Vagina (tissue), 2 donors: ENCODE results near the gene PSMB7. TPM values are rescaled to one million over a fixed set of nuclear protein-coding genes. Genes with fewer than 3 reads are reported as not detected.

Experiments used
- DNase-seq, 2 donors: peaks; one replicate each; pipeline ENCODE4 v3.0.0-alpha.2; 2017; ENCODE audit errors: extremely low spot score in 2 of 2
- H3K27ac ChIP-seq: fragments of 200-600 bp; sonication (generic); one replicate; pipeline ENCODE4 v1.5.1; 2019
- H3K27me3 ChIP-seq: fragments of 200-600 bp; sonication (generic); one replicate; pipeline ENCODE4 v1.5.1; 2019
- H3K36me3 ChIP-seq, 2 donors: fragments of 200-600 bp; sonication (generic); one replicate each; pipeline ENCODE4 v1.5.1; 2017 to 2019
- H3K4me1 ChIP-seq: fragments of 200-600 bp; sonication (generic); one replicate; pipeline ENCODE4 v1.5.1; 2019
- H3K4me3 ChIP-seq, 2 donors: fragments of 200-600 bp; sonication (generic); 1 replicate in 1 of 2; 2 replicates in 1 of 2; pipeline ENCODE4 v1.5.1; 2016 to 2019
- H3K9me3 ChIP-seq: fragments of 200-600 bp; sonication (generic); one replicate; pipeline ENCODE4 v1.5.1; 2019
- POLR2A ChIP-seq, 2 donors: fragments of 450-650 bp; IDR thresholded peaks; one replicate each; pipeline ENCODE4 v1.6.1; 2017; ENCODE audit warnings: antibody characterized with exemption in 2 of 2, mild to moderate bottlenecking in 2 of 2, moderate library complexity in 2 of 2
- POLR2AphosphoS5 ChIP-seq, 2 donors: sonication (generic); formaldehyde crosslinking; IDR thresholded peaks; one replicate each; pipeline ENCODE4 v1.9.0; 2017; ENCODE audit warnings: antibody characterized with exemption in 2 of 2, mild to moderate bottlenecking in 2 of 2, low read depth in 1 of 2; ENCODE audit not compliant: insufficient read depth in 1 of 2
- intact Hi-C: fragments of 100-400 bp; cut with DNase I; formaldehyde crosslinking; loops from one replicate; pipeline ENCODE4 v1.15.1; 2023
- total RNA-seq: library from RNA; depleted of rRNA; stranded (reverse); fragments of >200 nt; gene quantifications from one replicate; pipeline ENCODE4 v1.2.3, GENCODE V29; 2016
- TF ChIP-seq, protein P1 (sequence below), 3 experiments: fragments of 450-650 bp in 2 of 3; fragments of 200-600 bp in 1 of 3; sonication (generic) in 1 of 3; IDR thresholded peaks; one replicate each; pipeline ENCODE4 v1.5.1; 2017 to 2019; ENCODE audit warnings: antibody characterized with exemption in 3 of 3, mild to moderate bottlenecking in 2 of 3, moderate library complexity in 2 of 3

Gene PSMB7
- total RNA-seq, 1 donor from 2014 or later = 121 TPM

DNA sequence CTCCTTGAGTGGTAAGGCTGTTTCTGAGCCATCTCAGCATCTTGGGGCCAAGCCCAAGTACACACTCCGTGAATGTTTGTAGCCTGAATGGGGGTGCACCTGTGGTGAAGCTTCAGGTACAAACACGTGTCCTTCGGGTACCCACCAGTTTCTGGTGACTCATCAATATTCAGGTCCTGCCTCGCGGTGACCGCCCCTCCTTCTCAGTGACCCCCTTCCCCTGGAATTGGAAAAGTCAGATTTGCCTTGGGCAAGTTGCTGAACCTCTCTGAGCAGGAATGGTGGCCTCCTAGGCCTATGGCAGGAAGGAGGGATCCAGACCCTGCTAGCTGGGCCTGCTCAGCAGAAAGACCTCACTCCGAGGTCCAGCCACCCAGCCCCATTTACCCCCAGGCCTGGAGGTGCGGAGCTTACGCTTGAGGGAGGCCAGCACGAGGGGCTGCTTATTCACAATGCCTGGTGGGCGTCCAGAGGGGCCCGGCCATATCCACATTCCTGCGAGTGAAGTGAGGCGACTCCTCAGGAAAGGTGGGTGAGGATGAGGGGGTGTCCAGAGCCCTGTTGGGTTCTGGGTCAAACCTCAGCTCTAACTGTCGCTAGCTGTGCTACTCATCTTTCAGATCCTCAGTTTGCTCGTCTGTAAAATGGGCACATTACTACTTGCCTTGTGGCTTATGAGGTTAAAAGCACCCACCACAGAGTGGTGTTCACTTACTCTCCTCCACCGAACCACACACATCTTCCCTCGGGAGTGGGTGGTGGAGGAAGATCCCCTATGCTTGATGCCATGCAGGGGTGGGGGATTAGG is 42.0 kb upstream of the PSMB7 start:
- H3K27me3 ChIP-seq = no peaks in the 10 kb centered on the region

DNA sequence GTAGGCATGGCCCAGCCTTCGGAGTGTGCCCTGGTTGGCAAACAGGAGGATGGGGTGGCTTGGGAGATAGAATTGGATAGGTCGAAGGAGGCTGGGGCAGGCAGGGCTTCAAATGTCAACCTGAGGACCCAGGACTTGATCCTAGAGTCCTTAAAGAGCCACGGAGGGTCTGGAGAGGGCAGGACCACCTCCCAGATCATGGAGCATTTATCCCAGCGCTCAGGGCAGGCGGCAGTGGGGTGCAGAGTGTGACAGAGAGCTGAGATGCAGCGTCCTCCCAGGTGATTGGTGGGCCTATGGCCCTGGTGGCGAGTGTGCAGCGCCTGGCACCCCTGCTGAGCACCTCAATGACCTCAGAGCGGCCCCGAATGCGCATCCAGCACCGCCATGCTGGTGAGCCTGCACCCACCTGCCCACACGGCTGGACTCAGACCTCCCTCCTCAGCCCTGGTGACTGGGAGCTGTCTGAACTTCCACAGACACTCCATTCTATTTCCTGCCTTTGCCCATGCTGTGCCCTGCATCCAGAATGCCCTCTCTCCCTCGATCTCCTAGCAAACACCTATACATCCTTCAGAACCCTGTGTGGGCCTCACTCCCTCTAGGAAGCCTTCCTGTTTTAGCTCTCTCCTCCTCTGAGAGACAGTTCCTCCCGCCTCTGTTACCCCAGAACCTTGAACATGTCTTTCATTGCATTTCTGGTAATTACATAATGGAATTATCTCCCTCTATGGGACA is 41.3 kb upstream of the PSMB7 start:
- no peak for DNase-seq
- Histone ChIP-seq H3K9me3 (no peaks in the 10 kb centered on the region), H3K4me1 (peaks cover 6% of the 10 kb centered on the region), H3K27ac (no peak overlapping the region), H3K36me3 (no peaks in the 10 kb centered on the region), H3K4me3 (no peak overlapping the region), H3K27me3 (no peaks in the 10 kb centered on the region)
- TF ChIP-seq, protein P1, sequence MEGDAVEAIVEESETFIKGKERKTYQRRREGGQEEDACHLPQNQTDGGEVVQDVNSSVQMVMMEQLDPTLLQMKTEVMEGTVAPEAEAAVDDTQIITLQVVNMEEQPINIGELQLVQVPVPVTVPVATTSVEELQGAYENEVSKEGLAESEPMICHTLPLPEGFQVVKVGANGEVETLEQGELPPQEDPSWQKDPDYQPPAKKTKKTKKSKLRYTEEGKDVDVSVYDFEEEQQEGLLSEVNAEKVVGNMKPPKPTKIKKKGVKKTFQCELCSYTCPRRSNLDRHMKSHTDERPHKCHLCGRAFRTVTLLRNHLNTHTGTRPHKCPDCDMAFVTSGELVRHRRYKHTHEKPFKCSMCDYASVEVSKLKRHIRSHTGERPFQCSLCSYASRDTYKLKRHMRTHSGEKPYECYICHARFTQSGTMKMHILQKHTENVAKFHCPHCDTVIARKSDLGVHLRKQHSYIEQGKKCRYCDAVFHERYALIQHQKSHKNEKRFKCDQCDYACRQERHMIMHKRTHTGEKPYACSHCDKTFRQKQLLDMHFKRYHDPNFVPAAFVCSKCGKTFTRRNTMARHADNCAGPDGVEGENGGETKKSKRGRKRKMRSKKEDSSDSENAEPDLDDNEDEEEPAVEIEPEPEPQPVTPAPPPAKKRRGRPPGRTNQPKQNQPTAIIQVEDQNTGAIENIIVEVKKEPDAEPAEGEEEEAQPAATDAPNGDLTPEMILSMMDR (IDR thresholded peaks at IDR 0.05) = no peak
- no peak for TF ChIP-seq POLR2AphosphoS5 (IDR thresholded peaks at IDR 0.05; ENCODE audit: insufficient read depth in 1 of 2, low read depth in 1 of 2)
- TF ChIP-seq POLR2A (IDR thresholded peaks at IDR 0.05) = no peak
- intact Hi-C loops = no loop called here

More for the DNA sequence above, 42.0 kb upstream of the PSMB7 start:
- TF ChIP-seq POLR2AphosphoS5 (IDR thresholded peaks at IDR 0.05; ENCODE audit: insufficient read depth in 1 of 2, low read depth in 1 of 2) = no peak
- TF ChIP-seq, protein P1 (IDR thresholded peaks at IDR 0.05) = no peak
- TF ChIP-seq POLR2A (IDR thresholded peaks at IDR 0.05) = no peak
- Histone ChIP-seq H3K9me3 (no peaks in the 10 kb centered on the region), H3K36me3 (no peaks in the 10 kb centered on the region), H3K4me1 (peaks cover 6% of the 10 kb centered on the region), H3K27ac (no peak overlapping the region), H3K4me3 (no peak overlapping the region)
- no peak for DNase-seq
- intact Hi-C loops = no loop called here

DNA sequence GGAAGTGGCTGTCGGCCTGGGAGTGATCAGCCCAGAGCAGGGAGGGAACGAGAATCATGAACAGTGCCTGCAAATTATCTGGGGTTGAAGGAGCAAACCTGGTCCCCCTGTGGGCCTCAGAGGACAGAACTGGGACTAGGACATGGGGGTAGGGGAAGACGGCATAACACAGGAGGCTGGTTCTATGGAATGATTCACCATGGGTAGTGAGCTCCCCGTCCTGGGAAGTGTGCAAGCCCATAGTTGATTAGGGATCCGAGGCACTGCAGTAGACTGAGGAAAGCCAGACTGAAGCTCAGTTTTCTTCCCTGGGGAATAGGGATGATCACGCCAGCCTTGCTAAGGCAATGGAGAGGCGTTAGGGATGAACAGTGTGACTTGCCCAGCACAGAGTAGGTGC is 40.6 kb upstream of the PSMB7 start:
- no peak overlapping the region for H3K27ac ChIP-seq
- H3K27me3 ChIP-seq = no peaks in the 10 kb centered on the region
- H3K9me3 ChIP-seq = no peaks in the 10 kb centered on the region
- H3K36me3 ChIP-seq = no peaks in the 10 kb centered on the region
- H3K4me1 ChIP-seq = peaks cover 9% of the 10 kb centered on the region
- H3K4me3 ChIP-seq = no peak overlapping the region
- intact Hi-C loops = no loop called here
- no peak for DNase-seq
- no peak for TF ChIP-seq POLR2AphosphoS5 (IDR thresholded peaks at IDR 0.05; ENCODE audit: insufficient read depth in 1 of 2, low read depth in 1 of 2)

DNA sequence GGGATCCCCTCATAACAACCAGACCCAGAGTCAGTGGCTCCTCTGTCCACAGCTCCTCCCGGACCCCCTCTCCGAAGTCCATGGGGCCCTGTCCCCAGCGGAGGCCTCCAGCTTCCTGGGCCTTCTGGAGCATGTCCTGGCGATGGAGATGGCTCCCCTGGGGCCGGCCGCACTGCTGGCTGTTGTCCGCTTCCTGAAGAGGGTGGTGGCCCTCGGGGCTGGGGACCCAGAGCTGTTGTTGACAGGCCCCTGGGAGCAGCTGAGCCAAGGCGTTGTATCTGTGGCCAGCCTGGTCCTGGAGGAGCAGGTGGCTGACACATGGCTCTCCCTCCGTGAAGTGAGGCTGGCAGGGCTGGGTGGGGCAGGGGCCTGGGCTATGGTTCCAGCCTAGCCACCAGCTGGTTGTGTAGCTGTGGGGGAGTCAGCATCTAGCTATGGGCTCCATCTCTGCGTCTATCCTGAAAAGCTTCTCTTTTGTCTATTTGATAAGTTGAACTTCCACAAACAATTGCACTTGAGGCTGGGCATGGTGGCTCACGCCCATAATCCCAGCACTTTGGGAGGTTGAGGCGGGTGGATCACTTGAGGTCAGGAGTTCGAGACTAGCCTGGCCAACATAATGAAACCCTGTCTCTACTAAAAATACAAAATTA is 39.7 kb upstream of the PSMB7 start:
- no peak for TF ChIP-seq POLR2AphosphoS5 (IDR thresholded peaks at IDR 0.05; ENCODE audit: insufficient read depth in 1 of 2, low read depth in 1 of 2)
- Histone ChIP-seq H3K4me1 (peaks cover 18% of the 10 kb centered on the region), H3K9me3 (no peaks in the 10 kb centered on the region), H3K36me3 (no peaks in the 10 kb centered on the region), H3K4me3 (no peak overlapping the region), H3K27me3 (no peaks in the 10 kb centered on the region), H3K27ac (no peak overlapping the region)
- DNase-seq = no peak
- intact Hi-C loops = no loop called here

DNA sequence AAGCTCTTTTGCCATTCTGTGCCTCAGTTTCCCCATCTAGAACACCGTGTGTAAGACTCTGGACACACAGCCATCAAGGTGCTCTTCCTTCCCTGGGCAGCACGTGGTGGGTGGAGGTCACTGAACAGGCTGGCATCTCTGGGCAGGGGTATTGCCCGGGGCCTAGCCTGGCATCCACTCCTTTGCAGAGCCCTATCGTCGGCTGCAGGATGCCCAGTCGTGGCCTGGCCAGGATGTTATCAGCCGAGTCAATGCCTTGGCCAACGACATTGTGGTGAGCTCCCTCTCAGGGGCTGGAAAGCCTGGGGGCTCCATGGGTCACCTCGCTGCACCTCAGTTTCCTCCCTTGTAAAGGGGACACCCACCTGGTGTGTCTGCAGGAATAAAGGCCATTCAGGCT is 39.1 kb upstream of the PSMB7 start:
- Histone ChIP-seq H3K36me3 (no peaks in the 10 kb centered on the region), H3K27ac (no peak overlapping the region), H3K4me1 (peaks cover 18% of the 10 kb centered on the region), H3K9me3 (no peaks in the 10 kb centered on the region), H3K4me3 (no peak overlapping the region), H3K27me3 (no peaks in the 10 kb centered on the region)
- TF ChIP-seq POLR2AphosphoS5 (IDR thresholded peaks at IDR 0.05; ENCODE audit: insufficient read depth in 1 of 2, low read depth in 1 of 2) (no peak), POLR2A (IDR thresholded peaks at IDR 0.05) (no peak)
- TF ChIP-seq, protein P1 (IDR thresholded peaks at IDR 0.05) = no peak
- no peak for DNase-seq
- intact Hi-C loops = no loop called here
